ENCODE measurements around the gene GAK.

GAK gene

DNA sequence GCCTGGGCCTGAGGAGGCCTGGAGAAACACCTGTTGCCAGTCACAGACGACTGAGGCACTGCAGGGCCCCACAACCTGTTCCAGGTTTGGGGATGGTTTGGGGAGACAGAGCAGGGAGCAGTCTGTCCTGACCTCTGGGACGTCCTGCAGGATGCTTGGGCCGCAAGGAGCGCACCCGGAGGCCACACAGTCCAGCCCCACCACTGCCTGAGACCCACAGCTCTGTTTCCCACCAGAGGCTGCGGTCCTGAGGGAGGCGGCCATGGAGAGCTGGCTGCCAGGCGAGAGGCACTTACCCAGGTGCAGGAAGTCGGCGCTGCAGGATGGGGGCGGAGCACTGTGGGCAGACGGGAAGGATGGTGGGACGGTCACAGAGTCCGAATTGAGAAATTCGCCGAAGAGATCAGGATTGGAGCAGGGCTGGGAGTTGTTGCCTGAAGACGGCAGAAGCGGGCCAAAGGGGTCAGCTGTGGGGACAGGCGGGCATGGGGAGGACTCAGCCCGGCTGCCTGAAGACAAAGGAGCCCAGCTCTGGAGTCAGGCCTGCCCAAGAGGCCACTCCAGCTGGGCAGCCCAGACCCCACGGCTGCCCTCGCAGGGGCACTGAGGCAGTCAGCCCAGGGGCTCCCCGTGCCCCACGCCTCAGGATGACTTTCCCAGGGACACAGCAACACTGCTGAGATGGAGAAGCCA is 65.9 kb downstream of the GAK start:
- no peak for DNase-seq

DNA sequence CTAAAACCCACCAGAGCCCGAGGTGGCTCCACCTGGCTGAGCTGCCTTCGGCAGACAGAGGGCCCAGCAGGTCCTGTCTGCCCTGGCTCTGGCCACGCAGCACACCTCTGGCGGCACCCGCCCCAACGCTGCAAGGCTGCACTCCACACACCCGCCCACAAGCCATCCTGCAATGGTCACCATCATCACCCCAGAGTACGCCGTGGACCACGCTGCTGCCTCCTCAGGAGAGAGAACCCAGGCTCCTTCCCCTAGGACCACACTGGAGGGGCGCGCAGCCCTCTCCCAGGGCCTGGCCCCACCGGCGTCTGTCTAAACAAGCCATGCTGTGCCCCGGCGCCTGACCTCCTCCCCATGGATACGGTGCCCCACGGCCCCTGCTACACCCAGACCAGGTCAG is 66.5 kb downstream of the GAK start:
- DNase-seq: no peak

DNA sequence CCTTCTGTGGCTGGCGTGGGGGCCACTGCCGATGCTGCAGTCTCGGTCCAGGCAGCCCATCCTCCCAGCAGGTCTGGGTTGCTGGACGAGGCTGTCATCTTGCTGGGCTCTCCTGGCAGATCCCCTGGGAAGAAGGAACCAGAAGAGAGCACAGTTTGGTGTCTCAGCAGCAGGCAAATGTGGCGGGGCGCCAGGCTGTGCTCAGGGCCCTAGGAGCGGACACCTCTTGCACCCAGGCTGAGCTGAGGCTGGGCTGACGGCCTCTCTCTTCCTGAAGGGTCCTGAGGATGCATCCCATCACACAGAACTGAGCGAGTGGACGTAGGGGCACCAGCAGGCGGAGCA is 67.0 kb downstream of the GAK start:
- no peak for DNase-seq

DNA sequence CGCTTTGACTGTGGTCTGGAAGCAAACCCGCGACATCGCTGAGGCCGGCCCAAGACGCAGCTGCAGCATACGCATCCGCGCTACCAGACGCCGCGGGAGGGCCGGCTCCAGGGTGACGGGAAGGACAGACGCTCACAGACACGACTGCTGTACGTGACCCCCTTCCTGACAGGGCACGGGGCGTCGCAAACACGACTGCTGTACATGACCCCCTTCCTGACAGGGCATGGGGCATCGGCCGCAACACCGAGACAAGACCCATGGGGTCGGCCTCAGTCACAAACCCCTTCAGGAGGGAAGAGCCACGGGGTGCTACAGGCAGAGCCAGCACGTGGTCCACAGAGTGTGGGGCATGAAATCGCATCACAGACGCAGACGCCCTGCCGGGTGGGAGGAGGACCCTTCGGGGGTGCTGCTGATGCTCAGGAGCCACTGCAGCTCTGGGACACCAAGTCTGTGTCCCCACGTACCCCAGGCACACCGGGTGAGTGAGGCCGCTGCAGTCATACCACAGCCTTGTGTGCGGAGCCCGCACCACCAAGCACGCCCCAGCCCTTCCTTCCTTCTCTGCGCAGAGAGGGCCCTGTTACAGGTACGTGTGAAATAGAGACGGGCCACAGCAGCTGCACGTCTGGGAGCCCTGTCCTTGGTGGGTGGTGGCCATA is 67.5 kb downstream of the GAK start:
- no peak for DNase-seq

DNA sequence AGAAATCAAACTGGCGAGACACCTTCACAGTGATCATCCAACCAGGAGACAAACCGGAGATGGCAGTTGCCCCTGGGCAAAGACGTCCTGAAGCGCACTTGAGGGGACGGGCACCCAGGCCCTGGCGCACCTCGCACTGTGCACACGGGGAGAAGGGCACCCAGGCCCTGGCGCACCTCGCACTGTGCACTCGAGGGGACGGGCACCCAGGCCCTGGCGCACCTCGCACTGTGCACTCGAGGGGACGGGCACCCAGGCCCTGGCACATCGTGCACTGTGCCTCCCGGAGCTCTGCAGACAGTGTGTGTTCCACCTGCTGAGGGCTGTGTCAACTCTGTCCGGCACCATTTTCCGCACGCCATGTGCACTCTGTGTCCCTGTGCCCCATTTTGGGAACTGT is 71.6 kb downstream of the GAK start:
- DNase-seq: no peak

DNA sequence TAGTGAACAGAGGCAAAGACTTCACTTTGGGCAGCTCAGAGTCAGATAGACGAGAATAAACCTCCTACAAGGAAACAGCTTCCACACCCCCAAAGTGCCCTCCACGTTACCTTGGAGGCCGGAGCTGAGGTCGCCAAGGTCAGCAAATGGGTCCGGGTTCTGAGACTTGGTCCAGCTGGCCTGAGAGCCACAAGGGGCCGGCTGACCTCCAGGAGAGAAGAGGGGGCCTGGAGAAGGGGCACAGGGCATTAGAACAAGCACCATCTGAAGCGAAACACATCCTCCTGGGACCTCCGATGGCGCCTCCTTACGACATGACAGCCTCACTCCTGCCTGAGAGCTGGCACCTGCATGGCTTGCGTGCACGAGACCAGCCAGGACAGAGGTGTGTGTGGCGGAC is 72.6 kb downstream of the GAK start:
- DNase-seq: no peak

DNA sequence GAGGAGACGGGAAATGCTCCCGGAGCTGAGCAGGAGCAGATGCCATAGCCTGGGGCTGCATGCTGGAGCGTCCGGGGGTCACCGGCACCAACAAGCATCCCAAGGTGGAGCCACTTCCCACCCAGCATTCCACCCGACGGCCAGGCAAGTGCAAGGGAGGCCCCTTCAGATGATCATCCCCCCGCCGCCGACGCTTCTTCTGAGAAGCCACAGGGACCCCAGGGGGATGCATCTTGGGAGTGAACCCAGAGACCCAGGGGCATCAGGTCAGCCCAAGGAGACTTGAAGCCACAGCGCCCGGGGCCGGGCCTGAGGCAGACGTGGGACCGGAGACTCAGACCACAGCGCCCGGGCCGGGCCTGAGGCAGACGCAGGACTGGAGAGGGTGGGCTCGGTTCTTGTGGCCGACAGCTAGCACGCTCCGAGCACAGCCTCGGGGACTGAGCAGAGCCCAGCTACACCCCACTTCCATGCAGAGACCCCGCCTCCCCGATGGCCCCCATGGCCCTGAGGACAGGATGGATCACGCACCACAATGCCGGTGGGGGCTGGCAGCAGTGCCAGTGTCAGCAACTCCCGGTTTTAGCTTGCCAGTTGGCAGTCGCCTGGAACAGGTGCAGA is 73.2 kb downstream of the GAK start:
- DNase-seq: no peak

DNA sequence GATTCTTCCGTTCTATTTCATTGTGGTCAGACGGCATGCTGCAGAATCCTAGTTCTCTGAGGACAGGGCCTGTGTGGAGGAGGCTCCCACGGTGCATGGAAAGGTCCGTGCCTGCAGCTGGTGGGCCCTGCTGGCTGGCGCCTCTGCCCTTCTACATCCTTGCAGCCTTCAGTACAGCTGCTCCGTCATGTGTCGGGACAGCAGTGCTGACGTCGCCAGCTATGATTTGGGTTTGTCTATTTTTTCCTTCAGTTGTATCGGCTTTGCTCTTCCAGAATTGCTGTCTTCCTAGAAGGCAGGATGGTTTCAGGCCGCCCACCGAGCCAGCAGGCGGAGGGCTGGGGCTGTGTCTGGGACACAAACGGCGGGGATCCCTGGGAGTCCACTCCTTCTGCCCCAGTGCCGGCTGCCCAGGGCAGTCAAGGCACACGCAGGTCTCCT is 74.1 kb downstream of the GAK start:
- DNase-seq: no peak

DNA sequence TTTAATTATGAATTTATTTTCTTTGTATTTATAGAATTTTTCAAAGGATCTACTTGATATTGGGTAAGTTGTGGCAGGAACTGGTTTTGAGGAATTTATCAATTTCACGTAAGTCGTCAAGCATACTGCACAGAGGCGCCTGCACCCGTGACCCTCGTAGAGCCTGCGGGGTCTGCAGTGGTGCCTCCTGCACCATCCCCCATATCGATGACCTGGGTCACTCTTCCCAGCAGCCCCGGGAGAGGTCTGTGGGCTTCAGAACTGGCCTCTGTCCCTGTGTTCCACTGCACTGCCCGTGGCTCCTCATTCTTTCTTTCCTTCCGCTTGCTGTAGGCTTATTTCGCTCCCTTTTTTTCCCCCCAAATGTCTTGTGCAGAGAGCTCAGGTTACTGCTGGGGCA is 74.7 kb downstream of the GAK start:
- no peak for DNase-seq

DNA sequence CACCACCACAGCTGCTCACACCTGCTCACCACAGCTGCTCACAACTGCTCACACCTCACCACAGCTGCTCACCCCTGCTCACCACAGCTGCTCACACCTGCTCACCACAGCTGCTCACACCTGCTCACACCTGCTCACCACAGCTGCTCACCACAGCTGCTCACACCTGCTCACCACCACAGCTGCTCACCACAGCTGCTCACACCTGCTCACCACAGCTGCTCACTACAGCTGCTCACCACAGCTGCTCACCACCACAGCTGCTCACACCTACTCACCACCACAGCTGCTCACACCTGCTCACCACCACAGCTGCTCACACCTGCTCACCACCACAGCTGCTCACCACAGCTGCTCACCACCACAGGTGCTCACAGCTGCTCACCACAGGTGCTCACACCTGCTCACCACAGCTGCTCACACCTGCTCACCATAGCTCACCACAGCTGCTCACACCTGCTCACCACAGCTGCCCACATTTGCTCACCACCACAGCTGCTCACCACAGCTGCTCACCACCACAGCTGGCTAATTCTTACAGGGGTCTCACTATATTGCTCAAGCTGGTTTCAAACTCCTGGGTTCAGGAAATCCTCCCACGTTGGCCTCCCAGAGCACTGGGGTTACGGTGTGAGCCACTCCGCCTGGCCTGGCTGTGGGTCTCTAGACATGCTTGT is 75.8 kb downstream of the GAK start:
- no peak for DNase-seq

DNA sequence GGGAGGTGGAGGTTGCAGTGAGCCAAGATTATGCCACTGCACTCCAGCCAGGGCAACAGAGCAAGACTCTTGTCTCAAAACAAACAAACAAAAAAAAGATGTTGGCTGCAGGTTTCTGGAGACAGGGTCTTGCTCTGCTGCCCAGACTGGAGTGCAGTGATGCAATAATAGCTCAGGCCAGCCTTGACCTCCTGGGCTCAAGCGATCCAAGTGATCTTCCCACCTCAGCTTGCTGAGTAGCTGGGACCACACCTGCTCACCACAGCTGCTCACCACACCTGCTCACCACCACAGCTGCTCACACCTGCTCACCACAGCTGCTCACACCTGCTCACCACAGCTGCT is 76.3 kb downstream of the GAK start:
- DNase-seq: no peak

DNA sequence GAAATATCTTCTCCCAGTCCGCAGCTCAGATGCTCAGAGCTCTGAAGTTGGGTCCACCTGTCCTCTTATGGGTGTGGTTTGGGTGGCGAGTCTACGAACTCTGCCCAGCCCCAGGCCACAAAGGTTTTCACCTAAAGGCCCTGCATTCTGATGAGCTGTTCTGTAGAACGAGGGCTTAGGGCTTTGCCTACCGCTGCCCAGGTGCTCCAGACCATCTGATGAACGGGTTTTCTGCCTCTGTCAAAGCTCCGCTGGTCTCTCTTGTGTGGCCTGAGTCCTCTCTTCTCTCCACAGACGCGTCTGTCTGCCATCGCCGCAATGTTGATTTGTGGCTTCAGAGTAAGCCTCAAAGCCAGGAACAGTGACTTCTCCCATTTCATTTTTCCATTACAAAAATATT is 77.8 kb downstream of the GAK start:
- no peak for DNase-seq

DNA sequence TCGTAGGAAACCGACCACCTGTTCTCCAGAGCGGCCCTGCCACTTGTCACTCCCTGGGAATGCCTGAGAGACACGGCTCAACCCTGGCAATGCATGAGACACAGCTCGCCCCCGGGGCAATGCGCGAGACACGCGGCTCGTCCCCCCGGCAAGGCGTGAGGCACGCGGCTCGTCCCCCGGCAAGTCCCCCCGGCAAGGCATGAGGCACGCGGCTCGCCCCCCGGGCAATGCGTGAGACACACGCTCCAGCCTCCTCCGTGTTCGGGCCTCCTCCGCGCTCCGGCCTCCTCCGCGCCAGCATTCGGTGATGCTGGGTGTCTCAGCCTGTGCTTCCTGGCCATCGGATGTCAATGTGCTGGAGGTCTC is 78.7 kb downstream of the GAK start:
- no peak for DNase-seq

DNA sequence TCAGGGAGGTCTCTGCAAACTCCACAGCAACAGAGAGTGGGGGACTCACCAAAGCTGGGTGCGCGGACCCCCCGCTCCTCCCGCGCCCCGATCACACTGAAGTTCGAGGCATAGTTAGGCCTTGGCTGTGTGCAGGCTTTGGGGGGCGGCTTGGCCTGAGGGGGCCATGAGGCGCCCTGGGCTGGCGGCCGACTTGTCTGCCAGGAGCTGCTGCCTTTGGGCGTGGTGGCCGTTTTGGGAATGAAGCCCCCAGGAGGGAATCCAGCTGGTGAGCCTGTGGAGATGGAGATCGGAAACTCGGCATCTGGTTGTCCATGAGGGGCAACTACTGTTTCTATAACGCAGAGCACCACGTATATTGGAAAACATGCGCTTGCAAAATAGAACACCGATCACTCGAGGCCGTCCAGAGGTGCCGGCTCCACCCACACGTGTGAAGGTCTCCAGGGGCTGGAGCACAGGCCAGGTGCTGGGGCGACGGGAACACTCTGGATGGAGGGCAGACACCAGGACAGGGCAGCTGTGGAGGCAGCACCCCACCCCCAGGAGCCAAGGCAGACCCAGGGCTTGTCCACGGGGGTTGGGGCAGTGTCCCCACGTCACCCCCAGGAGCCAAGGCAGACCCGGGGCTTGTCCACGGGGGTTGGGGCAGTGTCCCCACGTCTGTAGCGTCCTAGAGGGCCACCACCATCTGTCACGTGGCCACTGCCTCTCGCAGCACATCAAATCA is 80.2 kb downstream of the GAK start:
- DNase-seq: no peak

DNA sequence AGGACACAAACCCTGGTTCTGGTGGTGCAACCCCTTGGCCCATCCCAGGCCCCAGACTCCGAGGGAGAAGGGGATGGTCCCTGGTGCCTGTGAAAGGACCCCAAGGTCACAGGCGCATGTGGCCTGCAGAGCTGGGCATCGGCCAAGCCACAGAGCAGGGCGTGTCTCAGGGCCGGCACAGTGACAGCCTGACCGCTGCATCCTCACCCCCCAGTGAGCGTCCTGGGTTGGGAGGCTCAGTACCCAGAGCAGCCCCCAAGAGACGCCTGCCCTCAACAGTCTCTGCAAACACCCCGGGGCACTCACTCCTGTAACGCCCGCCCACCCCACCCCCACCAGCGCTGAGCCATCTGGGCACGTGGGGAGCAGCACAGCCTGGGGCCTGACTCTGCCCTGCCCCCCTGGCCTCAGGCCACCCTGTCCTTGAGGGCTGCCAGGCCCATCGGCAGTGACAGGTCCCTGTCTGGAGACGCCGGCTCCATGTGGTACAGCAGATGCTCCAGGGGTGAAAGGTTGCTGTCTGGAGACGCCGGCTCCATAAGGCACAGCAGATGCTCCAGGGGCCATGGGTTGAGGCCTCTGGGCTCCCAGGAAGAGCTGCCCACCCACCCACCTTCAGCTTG is 81.7 kb downstream of the GAK start:
- no peak for DNase-seq

DNA sequence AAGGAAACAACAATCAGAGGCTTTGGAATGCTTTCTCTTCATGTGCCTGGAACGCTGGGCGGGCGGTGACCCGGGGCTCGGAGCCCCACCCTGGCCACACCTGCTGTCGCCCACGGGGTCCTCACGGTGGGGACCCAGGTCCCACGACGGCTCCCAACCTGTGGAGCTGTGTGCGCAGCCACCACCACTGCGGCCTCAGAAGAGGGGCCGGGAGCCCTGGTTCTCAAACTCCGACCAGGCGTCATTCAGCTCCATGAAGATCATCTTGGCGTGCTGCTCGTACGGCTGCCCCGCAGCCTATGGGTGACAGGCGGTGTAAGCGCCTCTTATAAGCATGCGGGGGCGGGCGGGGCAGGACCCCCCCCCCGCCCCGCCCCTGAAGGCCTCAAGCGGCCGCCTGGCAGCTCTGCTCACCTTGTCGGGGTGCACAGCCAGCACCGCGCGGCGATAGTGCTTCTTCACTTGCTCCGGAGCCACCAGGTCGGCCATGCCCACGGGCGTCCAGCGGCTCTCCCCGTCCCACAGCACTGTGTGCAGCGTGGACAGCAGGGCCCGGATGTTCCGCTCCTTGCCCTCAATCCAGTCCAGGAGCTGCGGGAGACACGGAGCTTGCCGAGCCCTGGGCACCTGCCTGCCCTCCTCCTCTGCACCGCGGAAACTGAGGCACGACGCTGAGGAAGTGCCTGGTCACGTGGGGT is 82.5 kb downstream of the GAK start:
- no peak for DNase-seq

DNA sequence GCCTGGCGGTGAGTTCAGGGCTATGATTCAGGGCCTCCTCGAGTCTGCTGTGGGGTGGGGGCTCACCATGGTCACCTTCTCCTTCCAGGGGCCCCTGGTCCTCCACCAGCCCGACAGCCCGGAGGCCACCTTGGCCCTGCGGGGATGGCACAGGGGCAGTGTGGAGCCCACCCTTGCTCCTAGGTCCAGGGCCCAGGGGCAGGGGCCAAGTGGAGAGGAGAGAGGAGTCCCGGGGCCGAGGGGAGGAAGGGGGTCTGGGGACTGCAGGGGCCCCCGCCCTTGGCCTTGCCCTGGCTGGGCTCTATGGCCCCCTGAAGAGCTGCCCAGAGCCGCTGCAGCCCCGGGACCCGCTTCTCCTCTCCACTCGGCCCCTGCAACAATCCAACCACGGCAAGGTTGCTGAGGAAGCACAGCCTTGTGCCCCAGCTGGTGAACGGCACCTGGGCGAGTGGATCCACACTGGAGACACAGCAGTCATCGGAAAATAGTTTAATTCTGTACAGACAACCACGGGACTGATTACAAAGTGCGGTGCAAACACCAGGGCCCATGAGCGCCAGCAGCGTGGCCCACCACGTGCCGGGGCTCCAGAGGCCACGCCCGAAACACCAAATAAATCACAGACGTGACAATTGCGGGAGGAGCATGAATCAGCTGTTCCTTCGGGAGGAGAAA is 83.2 kb downstream of the GAK start:
- no peak for DNase-seq

DNA sequence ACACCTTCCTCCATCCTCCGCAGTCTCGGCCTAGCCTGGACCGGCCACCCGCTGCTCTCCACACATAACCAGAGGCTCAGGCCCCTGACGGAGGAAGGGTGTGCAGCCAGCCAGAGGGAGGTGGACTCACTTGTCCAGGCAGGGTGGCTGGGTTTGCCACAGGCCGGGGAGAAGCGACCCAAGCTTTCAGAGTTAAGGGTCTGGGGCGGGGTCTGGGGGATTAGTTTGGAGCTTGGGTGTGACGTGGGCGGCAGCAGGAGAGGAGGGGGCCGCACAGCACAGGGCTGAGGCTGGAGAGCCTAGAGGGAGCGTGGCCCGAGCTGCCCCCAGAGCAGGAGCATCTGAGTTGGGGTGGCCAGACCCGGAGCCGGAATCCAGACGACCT is 83.8 kb downstream of the GAK start:
- no peak for DNase-seq

DNA sequence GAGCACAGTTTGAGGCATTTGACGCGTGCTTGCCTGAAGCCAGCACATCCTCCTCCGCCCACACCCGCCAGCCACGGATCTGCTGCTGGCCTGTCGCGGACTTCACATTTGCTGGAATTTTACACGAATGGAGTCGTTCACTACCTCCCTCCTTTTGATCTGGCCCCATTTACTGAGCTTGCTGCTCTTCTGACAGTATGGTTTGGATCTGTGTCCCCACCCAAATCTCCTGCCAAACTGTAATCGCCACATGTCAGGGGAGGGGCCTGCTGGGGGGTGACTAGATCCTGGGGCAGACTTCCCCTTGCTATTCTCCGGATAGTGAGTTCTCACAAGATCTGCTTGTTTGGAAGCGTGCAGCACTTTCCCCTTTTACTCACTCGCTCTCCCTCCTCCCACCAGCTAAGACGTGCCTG is 86.3 kb downstream of the GAK start:
- no peak for DNase-seq

DNA sequence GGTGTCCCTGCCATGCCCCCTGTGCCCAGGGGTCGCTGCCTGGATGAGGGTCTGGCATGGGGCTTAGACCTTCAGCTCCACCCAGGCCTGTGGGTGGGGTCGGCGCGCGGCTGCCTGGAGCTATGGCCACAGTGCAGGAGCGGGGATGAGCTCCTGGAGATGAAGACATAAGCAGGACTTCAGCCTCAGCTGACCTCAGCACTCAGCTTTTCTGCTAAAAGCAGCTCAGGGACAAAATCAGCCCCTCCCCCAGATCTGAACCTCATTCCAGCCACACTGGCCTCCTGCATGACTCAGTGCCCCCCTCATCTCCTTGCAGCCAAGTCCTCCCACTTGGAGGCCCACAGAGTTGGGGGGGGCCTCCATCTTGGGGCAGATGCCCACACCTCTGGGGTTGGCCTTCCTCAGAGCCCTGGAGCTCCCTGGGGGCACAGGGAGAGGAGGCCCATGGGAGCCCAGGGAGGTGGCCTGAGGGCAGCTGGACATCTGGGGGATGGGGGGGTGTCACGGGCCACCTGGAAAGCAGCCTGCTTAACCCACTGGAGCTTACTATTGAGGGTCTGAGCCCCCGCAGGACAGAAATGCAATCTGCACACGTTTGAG is 86.8 kb downstream of the GAK start:
- no peak for DNase-seq

DNA sequence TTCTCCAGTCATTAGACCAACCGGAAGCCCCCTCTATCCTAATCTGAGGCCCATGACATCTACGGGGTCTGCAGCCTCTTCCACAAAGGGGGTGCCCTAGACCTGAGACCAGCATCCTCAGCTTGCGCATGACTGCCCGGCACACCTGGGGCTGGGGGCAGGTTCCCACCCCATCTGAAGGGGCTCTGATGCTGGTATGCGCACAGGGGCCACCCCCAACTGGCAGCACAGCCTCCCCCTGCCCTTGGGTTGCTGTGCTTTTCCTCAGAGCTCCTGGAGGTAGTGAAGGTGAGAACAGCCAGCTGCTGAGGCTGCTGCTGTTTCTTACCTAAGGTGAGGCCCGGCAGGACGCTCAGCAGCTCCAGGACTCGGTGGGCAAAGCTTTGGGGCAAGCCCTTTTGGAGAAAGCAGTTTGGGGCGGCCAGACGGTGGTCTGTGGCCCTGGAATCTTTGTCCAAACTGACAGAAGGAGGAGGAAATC is 87.3 kb downstream of the GAK start:
- no peak for DNase-seq
